ENCODE results near the gene RTTN. TPM values are rescaled to one million over a fixed set of nuclear protein-coding genes. Genes with fewer than 3 reads are reported as not detected.

Gene RTTN
- total RNA-seq, 2 experiments from 2014 or later: 21.4 to 25.5 TPM

GRCh38 chr18:70149616-70150301 is 55.7 kb downstream of the RTTN start:
- H3K36me3 Mint-ChIP-seq (ENCODE audit: low read depth): peaks cover 80% of the 10 kb centered on the region
- Histone ChIP-seq H3K4me3 (ENCODE audit: low read length) (no peak overlapping the region), H3K4me1 (ENCODE audit: insufficient read depth, low read length) (no peaks in the 10 kb centered on the region), H3K27me3 (ENCODE audit: control insufficient read depth in 1 of 2, insufficient read depth in 2 of 2, low read length in 2 of 2) (no peaks in the 10 kb centered on the region), H3K9me3 (ENCODE audit: control insufficient read depth in 1 of 2, insufficient read depth in 1 of 2, low read length in 2 of 2) (no peaks in the 10 kb centered on the region), H3K27ac (ENCODE audit: low read depth in 1 of 2, low read length in 2 of 2) (no peak overlapping the region), H3K36me3 (ENCODE audit: insufficient read depth, low read length) (peaks cover 57% of the 10 kb centered on the region)
- H3K9me3 Mint-ChIP-seq: no peaks in the 10 kb centered on the region
- intact Hi-C loops (cut with DNase I, micrococcal nuclease): no loop called here
- no peaks in the 10 kb centered on the region for H3K27me3 Mint-ChIP-seq
- CTCF ChIA-PET: no interaction called here
- POLR2A ChIA-PET: no interaction called here
- H3K27ac Mint-ChIP-seq: no peak overlapping the region
- no peak for ATAC-seq (ENCODE audit: poor library complexity)
- no peak overlapping the region for H3K4me3 Mint-ChIP-seq
- H3K4me1 Mint-ChIP-seq (ENCODE audit: low read depth): peaks cover 12% of the 10 kb centered on the region
- TF ChIP-seq CTCF (IDR thresholded peaks at IDR 0.05): no peak
- DNase-seq: no peak

GRCh38 chr18:70149156-70149555 is 56.3 kb downstream of the RTTN start:
- Mint-ChIP-seq H3K9me3 (no peaks in the 10 kb centered on the region), H3K36me3 (ENCODE audit: low read depth) (peaks cover 80% of the 10 kb centered on the region), H3K27ac (no peak overlapping the region), H3K4me1 (ENCODE audit: low read depth) (peaks cover 12% of the 10 kb centered on the region), H3K27me3 (no peaks in the 10 kb centered on the region), H3K4me3 (no peak overlapping the region)
- H3K36me3 ChIP-seq (ENCODE audit: insufficient read depth, low read length): peaks cover 61% of the 10 kb centered on the region
- intact Hi-C loops (cut with DNase I, micrococcal nuclease): no loop called here
- CTCF ChIA-PET: no interaction called here
- no peaks in the 10 kb centered on the region for H3K9me3 ChIP-seq (ENCODE audit: control insufficient read depth in 1 of 2, insufficient read depth in 1 of 2, low read length in 2 of 2)
- DNase-seq: no peak
- no peak for TF ChIP-seq CTCF (IDR thresholded peaks at IDR 0.05)
- no peak overlapping the region for H3K27ac ChIP-seq (ENCODE audit: low read depth in 1 of 2, low read length in 2 of 2)
- H3K27me3 ChIP-seq (ENCODE audit: control insufficient read depth in 1 of 2, insufficient read depth in 2 of 2, low read length in 2 of 2): no peaks in the 10 kb centered on the region
- H3K4me3 ChIP-seq (ENCODE audit: low read length): no peak overlapping the region
- H3K4me1 ChIP-seq (ENCODE audit: insufficient read depth, low read length): no peaks in the 10 kb centered on the region
- POLR2A ChIA-PET: no interaction called here
- no peak for ATAC-seq (ENCODE audit: poor library complexity)

GRCh38 chr18:70148039-70148938 is 57.2 kb downstream of the RTTN start:
- Histone ChIP-seq H3K27me3 (ENCODE audit: control insufficient read depth in 1 of 2, insufficient read depth in 2 of 2, low read length in 2 of 2) (no peaks in the 10 kb centered on the region), H3K36me3 (ENCODE audit: insufficient read depth, low read length) (peaks cover 65% of the 10 kb centered on the region), H3K4me1 (ENCODE audit: insufficient read depth, low read length) (no peaks in the 10 kb centered on the region), H3K9me3 (ENCODE audit: control insufficient read depth in 1 of 2, insufficient read depth in 1 of 2, low read length in 2 of 2) (no peaks in the 10 kb centered on the region), H3K4me3 (ENCODE audit: low read length) (no peak overlapping the region), H3K27ac (ENCODE audit: low read depth in 1 of 2, low read length in 2 of 2) (no peak overlapping the region)
- intact Hi-C loops (cut with DNase I, micrococcal nuclease): no loop called here
- DNase-seq (no peak), ATAC-seq (ENCODE audit: poor library complexity) (no peak)
- H3K9me3 Mint-ChIP-seq: peaks cover under 1% of the 10 kb centered on the region
- no peak overlapping the region for H3K27ac Mint-ChIP-seq
- no peaks in the 10 kb centered on the region for H3K27me3 Mint-ChIP-seq
- H3K4me1 Mint-ChIP-seq (ENCODE audit: low read depth): peaks cover 12% of the 10 kb centered on the region
- no peak for TF ChIP-seq CTCF (IDR thresholded peaks at IDR 0.05)
- CTCF ChIA-PET: no interaction called here
- H3K4me3 Mint-ChIP-seq: no peak overlapping the region
- peaks cover 86% of the 10 kb centered on the region for H3K36me3 Mint-ChIP-seq (ENCODE audit: low read depth)
- POLR2A ChIA-PET: no interaction called here
